Naive B cell (primary cell): Measurements from ENCODE around the gene USP2. TPM values are rescaled to one million over a fixed set of nuclear protein-coding genes. Genes with fewer than 3 reads are reported as not detected.

Experiments
- ATAC-seq, 2 donors: fragments of 150-1000 bp; cut with Tn5 transposase; 2 replicates each; pipeline ENCODE4 v1.10.0; 2021; ENCODE audit warnings: low read depth in 2 of 2, mild to moderate bottlenecking in 2 of 2, moderate library complexity in 2 of 2
- DNase-seq: peaks from one replicate; pipeline ENCODE4 v3.0.0; 2022
- H3K27ac Mint-ChIP-seq, 6 donors: one replicate each; pipeline ENCODE4 v1.8.0; 2020 to 2022; ENCODE audit warnings: mild to moderate bottlenecking in 6 of 6, mixed read lengths in 6 of 6, moderate library complexity in 5 of 6, inconsistent platforms in 2 of 6
- H3K27me3 Mint-ChIP-seq, 3 donors: one replicate each; pipeline ENCODE4 v1.8.0; 2021 to 2022; ENCODE audit warnings: mixed read lengths in 3 of 3, mild to moderate bottlenecking in 1 of 3
- H3K36me3 Mint-ChIP-seq, 2 donors: one replicate each; pipeline ENCODE4 v1.8.0; 2020 to 2022; ENCODE audit warnings: mixed read lengths in 2 of 2, inconsistent platforms in 1 of 2, mild to moderate bottlenecking in 1 of 2
- H3K4me1 Mint-ChIP-seq, 3 donors: one replicate each; pipeline ENCODE4 v1.8.0; 2020 to 2022; ENCODE audit warnings: mixed read lengths in 3 of 3, inconsistent platforms in 1 of 3, mild to moderate bottlenecking in 1 of 3, moderate library complexity in 1 of 3
- H3K4me3 Mint-ChIP-seq, 8 donors: one replicate each; pipeline ENCODE4 v1.8.0; 2020 to 2022; ENCODE audit warnings: mild to moderate bottlenecking in 8 of 8, mixed read lengths in 8 of 8, moderate library complexity in 8 of 8, inconsistent platforms in 2 of 8
- H3K9me3 Mint-ChIP-seq, 7 donors: one replicate each; pipeline ENCODE4 v1.8.0; 2020 to 2022; ENCODE audit warnings: mixed read lengths in 7 of 7, mild to moderate bottlenecking in 5 of 7, inconsistent platforms in 2 of 7, moderate library complexity in 1 of 7
- polyA plus RNA-seq, 6 donors: library from polyadenylated mRNA; unstranded; fragments of 300-500 nt; fragmentation: Illumina TruSeq; gene quantifications; one replicate each; pipeline ENCODE4 v1.2.3, GENCODE V29; 2021; ENCODE audit warnings: low read depth in 6 of 6

USP2 gene
- polyA plus RNA-seq, 6 donors from 2014 or later, result not detected

DNA sequence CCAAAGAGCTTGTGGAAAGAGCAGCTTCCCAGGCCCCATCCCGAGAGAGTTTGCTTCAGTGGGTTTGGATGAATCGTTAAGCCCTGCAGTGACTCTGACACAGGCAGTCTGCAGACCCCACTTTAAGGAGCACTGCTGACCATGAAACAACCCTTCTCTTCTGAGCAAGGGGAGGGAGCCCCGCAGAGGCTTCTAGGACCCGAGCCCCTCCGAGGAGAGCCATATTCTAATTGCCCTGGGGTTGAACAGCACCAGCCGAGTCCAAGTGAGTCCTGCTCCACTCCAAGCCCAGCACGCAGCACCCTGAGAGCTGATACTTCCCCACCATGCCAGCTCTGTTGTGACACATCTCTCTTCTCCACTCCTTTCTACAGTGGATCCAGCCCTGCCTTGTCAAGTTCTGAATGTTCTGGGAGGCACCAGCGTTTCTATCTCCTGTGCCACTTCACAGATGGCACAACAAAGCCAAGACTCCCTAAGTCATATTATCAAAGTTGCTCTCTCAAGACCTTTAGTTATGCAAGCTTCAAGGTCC, 10.4 kb downstream of the USP2 start:
- H3K27me3 Mint-ChIP-seq, result peaks cover 22 to 58% (median 41%) of the 10 kb centered on the region in 3 donors
- no peaks in the 10 kb centered on the region for H3K36me3 Mint-ChIP-seq
- no peaks in the 10 kb centered on the region for H3K4me1 Mint-ChIP-seq
- no peak for DNase-seq
- H3K27ac Mint-ChIP-seq, result peak overlapping the region in 1 of 6 donors; percentile 29
- ATAC-seq, result no peak
- H3K4me3 Mint-ChIP-seq, result no peak overlapping the region
- H3K9me3 Mint-ChIP-seq, result no peaks in the 10 kb centered on the region

DNA sequence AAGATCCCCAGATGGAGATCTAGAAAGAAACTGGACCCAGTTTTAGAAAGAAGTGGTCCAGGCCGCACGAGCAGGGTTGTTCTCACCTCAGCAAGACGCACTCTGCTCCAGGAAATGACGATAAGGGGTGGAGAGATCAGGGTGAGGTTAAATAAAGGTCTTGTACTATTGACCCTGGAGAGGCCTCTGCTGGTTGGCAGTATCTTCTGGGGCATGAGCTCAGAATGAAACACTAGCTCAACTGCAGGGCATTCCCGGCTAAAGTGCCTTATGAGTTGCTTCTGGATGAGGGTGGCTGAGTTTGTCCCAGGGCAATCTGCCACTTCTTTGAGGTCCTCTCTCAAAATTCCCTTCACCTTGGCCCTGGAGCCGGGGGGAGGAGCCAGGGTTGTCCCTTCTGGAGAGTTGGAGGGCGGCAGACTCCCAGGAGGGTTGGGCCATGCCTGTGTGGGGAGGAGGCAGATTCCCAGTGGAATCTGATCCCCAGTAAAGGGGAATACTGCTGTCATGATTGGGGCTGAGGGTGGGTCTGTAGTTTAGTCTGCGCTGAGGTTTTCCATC, 10.9 kb downstream of the USP2 start:
- DNase-seq, result no peak
- H3K4me3 Mint-ChIP-seq, result no peak overlapping the region
- no peaks in the 10 kb centered on the region for H3K9me3 Mint-ChIP-seq
- no peak overlapping the region for H3K27ac Mint-ChIP-seq
- peaks cover 25 to 58% (median 45%) of the 10 kb centered on the region in 3 donors for H3K27me3 Mint-ChIP-seq
- no peak for ATAC-seq
- H3K4me1 Mint-ChIP-seq, result no peaks in the 10 kb centered on the region
- no peaks in the 10 kb centered on the region for H3K36me3 Mint-ChIP-seq

DNA sequence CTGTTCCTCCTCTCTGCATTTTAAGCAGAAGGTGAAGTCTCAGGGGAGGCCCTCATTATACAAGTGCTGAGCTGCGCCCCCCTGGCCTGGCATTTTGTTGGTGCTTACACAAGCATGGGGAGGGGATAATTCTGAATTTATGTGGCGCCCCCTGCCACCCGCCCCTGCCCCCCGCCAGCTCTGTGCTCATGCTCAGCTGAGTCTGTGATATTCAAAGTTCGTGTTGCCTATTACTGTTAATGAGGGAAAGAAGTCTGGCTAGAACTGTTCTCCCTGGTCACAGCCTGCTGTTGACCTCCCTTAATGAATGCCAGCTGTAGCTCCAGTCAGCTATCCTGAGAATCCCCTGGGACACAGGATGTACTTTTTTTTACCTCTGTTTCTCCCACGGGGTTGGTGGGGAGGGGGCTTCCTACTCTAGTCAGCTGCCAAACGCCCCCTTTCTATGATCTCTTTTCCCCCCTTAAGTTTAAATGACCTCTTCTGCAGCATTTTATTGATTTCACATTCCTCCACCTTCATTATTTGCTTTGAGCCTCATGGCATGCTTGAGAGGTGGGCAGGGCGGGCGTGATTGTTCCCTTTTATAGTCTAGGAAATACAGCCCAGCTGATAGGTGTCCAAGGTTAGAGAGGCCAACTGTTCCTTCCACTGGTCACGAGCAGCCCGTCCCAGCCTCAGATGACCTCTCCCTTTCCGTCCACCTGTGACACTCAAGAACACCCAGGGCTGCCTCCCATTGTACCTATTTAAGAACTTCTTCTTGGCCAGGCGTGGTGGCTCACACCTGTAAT, 12.2 kb downstream of the USP2 start:
- Mint-ChIP-seq H3K4me1 (peaks cover 5 to 7% (median 6%) of the 10 kb centered on the region in 3 donors), H3K36me3 (peaks cover 0 to 8% of the 10 kb centered on the region in 2 donors), H3K27me3 (peaks cover 37 to 70% (median 58%) of the 10 kb centered on the region in 3 donors), H3K27ac (no peak overlapping the region), H3K9me3 (peaks cover 0 to 3% (median 0%) of the 10 kb centered on the region in 7 donors), H3K4me3 (peak overlapping the region in 1 of 8 donors; percentile 18)
- DNase-seq, result no peak
- no peak for ATAC-seq

DNA sequence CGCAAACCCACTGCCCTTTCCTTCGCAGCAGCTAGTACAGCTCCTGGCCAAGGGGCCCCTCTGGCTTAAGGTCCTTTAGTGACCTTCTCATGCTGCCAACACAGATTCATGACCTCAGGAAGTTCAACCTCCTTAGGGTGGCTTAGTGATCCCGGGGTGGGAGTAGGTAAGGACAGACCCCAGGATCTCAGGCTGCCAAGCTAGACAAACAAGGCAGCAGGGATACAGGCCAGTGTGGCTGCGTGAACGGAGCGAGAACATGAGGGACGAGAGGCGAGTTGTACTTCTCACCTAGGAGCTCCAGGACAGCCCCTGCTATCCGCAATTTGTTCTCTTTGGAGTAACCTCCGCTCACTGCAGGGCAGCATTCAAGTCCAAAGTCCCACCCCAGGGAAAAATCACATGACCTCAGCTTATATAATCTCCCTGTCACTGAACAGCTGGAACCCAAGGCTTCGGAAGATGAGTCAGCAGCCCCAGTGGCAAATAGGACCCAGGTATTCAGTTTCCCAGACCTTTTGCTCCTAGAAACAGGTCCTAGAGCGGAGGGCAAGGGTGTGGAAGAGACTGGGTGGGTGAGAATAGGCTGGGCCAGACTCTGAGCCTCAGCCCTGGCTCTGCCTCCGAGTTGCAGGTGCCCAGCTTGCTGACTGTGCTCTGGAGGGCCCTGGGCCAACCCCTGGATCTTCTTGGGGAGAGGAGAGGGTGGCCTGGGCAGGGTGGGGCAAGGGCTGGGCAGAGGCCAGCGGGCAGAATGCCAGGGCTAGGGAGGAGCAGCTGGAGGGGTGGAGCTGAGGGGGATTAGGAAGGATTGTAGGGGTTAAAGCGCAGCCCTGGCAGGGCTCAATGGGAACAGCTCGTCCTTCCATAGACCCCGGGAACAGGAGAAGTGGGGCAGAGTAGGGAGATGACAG, 13.1 kb downstream of the USP2 start:
- Mint-ChIP-seq H3K9me3 (peaks cover 0 to 3% (median 0%) of the 10 kb centered on the region in 7 donors), H3K4me1 (peaks cover 5 to 9% (median 7%) of the 10 kb centered on the region in 3 donors), H3K27ac (no peak overlapping the region), H3K27me3 (peaks cover 37 to 73% (median 61%) of the 10 kb centered on the region in 3 donors), H3K4me3 (no peak overlapping the region), H3K36me3 (peaks cover 0 to 9% of the 10 kb centered on the region in 2 donors)
- no peak for DNase-seq
- no peak for ATAC-seq

DNA sequence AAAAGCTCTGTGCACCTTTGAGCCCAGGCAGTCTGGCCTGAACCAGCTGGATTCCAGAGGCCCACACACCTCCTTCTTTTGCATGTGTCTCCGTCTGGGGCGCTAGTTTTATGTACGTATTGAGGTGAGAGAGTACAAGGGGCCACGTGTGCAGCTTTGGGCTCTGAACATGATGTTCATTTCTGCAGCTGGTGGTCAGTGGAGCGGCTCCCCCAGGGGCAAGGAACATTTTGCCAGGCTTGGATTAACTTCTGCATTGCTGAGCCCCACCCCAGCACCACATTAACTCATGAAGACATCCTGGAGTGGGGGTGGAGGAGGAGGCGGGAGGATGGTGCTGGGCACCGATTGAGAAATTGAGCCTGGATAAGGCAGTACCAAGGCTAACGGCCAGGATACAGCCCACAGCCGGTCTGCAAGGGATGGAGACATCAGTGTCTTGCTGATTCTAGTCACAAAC, 13.8 kb downstream of the USP2 start:
- Mint-ChIP-seq H3K4me3 (no peak overlapping the region), H3K4me1 (peaks cover 5 to 16% (median 7%) of the 10 kb centered on the region in 3 donors), H3K9me3 (peaks cover 0 to 3% (median 0%) of the 10 kb centered on the region in 7 donors), H3K36me3 (peaks cover 0 to 9% of the 10 kb centered on the region in 2 donors), H3K27me3 (peaks cover 39 to 79% (median 68%) of the 10 kb centered on the region in 3 donors), H3K27ac (no peak overlapping the region)
- ATAC-seq (no peak), DNase-seq (no peak)

DNA sequence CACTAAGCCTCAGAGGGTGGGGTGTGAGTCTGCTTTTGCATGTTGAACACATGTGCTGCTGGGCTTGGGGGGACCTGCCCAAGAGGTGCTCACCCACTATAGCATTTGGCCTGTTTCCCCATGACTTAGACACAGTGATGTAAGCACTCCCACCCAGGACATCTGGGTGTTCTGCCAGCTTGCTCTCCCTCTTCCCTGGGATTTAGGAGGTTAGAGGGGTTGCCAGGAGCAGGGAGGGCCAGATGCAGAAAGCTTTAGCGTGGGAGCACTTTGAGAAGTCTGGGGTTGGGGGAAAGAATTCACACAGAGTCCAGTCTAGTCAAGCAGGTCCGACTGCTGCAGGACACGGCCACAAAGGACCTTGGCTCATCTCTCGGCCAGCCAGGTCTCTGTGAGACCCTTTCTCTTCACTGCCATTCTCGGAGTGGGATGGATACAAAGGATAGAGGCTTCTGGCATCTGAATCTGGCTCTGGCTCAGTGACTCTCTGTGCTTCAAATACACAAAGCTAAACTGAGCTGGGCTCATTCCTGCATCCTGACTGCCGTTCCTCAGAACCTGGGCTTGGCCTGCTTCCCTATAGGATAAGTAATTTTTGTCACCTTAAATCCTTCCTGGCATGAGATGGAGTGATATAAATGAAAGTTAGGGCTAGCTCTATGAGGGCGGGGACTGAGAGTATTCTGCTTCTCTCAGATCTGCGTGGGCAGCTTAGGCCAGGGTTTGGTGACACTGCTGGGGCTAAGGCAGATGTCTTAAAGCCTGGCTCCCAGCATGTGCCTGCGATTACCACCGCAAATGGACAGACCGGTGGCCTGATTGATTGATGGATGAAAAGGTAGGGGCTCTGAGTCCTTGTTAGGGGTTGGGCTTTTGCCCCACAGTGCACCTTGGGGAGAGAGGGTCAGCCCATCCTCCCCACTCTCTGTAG, 14.5 kb downstream of the USP2 start:
- no peak for ATAC-seq
- Mint-ChIP-seq H3K27ac (no peak overlapping the region), H3K4me1 (peaks cover 5 to 16% (median 7%) of the 10 kb centered on the region in 3 donors), H3K27me3 (peaks cover 41 to 82% (median 75%) of the 10 kb centered on the region in 3 donors), H3K9me3 (peaks cover 0 to 3% (median 0%) of the 10 kb centered on the region in 7 donors), H3K4me3 (peak overlapping the region in 1 of 8 donors; percentile 50), H3K36me3 (peaks cover 0 to 9% of the 10 kb centered on the region in 2 donors)
- no peak for DNase-seq

DNA sequence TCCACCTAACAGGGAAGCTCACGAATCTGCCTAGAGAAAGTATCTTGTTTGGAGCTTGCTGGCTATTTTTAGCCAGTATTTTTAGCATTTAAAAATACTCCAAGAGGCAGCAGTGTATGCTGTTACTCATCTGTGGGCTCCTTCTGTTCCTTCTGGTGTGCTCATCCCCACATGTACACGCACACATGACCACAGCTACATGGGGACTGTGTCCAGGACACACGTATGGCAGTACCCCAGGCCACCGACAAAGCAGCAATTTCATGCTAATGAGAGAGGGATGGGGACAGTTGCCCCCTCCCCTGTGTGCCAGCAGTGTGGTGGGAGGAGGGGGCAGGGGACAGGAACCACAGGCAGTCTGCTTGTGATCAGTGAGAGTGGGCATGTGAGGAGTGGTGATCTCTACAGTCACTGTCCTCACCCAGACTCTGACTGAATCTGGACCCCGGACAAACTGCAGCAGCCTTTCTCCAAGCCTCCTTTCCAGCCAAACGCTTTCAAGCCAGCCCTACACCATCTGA, 16.4 kb downstream of the USP2 start:
- no peak for DNase-seq
- Mint-ChIP-seq H3K36me3 (peaks cover 0 to 9% of the 10 kb centered on the region in 2 donors), H3K27me3 (peaks cover 37 to 76% (median 71%) of the 10 kb centered on the region in 3 donors), H3K27ac (no peak overlapping the region), H3K4me3 (peak overlapping the region in 4 of 8 donors; percentile 64 to 87 (median 86)), H3K9me3 (peaks cover 0 to 3% (median 0%) of the 10 kb centered on the region in 7 donors), H3K4me1 (peaks cover 5 to 16% (median 7%) of the 10 kb centered on the region in 3 donors)
- ATAC-seq, result no peak

DNA sequence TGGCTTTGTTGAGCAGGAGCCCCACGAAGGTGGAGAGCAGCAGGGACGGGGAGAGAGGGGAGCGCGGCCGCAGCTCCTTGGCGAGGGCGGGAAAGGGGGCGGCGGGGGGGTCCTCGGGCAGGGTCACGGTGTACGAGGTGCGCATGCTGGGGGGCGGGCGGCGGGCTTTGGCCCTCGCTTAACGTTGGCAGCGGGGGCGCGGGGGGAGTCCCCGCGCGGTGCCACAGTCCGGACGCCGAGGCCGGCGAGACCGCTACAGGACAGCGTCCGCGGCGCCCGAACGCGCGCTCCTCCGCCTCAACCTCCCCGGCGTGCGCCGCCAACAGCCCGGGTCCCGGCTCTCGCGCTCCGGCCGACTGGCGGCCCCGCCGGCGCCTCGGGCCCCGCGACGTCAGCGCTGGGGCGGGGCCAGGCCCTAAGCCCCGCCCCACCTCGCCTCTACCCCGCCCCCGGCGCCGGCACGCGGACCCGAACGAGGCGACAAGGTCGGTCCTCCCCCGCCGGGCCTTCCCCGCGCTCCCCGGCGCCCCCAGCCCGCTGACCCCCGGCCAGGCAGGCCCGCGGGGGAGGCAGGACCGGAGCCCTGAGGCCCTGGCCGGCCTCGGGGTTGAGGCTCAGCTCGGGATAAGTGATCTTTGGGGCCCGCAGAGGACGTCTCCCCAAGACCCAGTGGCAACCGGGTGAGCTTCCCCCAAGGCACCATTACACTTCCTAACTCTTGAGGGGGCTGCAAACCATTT, 17.5 kb downstream of the USP2 start:
- H3K27ac Mint-ChIP-seq, result peak overlapping the region in 3 of 6 donors; percentile 24 to 94 (median 94)
- H3K4me1 Mint-ChIP-seq, result peaks cover 16 to 27% (median 16%) of the 10 kb centered on the region in 3 donors
- peaks cover 0 to 3% (median 0%) of the 10 kb centered on the region in 7 donors for H3K9me3 Mint-ChIP-seq
- peaks cover 41 to 69% (median 62%) of the 10 kb centered on the region in 3 donors for H3K27me3 Mint-ChIP-seq
- H3K36me3 Mint-ChIP-seq, result peaks cover 0 to 9% of the 10 kb centered on the region in 2 donors
- H3K4me3 Mint-ChIP-seq, result peak overlapping the region; percentile 44 to 91 (median 86)
- peak; percentile 52 for DNase-seq
- peak; percentile 84 to 86 for ATAC-seq

DNA sequence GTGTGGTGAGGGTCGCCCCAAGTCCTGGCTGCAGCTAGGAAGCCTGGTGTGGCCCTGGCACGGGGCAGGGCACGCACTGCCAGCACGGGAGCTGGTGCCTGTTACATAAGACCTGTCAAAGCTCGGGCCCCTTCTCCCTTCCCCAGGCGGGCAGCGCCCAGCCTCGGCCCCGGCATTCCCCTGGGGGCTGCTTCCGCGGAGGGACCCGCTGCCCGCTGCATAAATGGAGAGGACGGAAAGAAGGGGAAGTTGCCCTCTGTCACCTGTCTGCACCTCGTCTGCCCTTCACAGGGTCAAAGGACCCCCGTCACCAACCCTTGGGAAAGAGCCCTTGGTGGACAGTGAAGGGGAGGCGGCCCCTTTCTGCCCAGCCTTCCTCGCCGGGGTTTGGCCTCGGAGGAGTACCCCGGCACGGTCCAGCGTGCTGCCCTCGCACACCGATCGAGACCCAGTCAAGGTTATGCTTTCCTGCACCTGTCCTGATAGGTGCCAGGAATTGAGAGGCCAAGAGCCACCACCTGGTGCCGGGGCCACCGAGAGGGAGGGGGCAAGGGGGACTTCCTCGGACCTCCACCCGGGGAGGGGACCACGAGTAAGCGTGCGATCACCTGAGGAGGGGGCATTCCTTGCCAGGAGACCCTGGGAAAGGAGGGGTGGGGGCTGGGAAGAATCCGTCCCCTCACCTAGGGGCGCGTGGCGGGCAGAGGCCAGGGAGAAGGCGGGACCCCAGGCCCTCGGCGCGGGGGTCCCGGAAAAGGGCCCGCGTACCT, 18.2 kb downstream of the USP2 start:
- H3K4me1 Mint-ChIP-seq, result peaks cover 16 to 29% (median 19%) of the 10 kb centered on the region in 3 donors
- H3K36me3 Mint-ChIP-seq, result peaks cover 0 to 9% of the 10 kb centered on the region in 2 donors
- H3K27me3 Mint-ChIP-seq, result peaks cover 41 to 63% (median 56%) of the 10 kb centered on the region in 3 donors
- peak overlapping the region in 7 of 8 donors; percentile 45 to 82 (median 68) for H3K4me3 Mint-ChIP-seq
- peak overlapping the region in 1 of 6 donors; percentile 36 for H3K27ac Mint-ChIP-seq
- ATAC-seq, result no peak
- DNase-seq, result no peak
- peaks cover 0 to 3% (median 0%) of the 10 kb centered on the region in 7 donors for H3K9me3 Mint-ChIP-seq

DNA sequence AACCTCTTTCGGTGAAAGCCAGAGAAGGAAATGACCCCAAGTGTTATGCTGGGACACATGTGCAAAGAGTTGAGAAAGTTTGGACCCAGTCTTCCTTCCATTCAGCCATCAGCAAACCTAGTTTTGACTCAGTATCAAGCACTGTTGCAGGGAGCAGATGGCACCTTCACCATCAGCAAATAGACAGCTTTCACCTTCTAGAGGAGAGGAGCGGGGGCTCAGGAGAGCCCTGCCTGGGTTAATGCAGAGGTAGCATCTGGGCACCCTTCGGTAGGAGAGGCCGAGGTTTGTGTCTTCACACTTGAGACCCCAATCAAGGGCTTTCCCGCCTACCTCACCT, 18.8 kb downstream of the USP2 start:
- Mint-ChIP-seq H3K4me1 (peaks cover 20 to 35% (median 24%) of the 10 kb centered on the region in 3 donors), H3K36me3 (peaks cover 0 to 9% of the 10 kb centered on the region in 2 donors), H3K27me3 (peaks cover 40 to 59% (median 53%) of the 10 kb centered on the region in 3 donors), H3K9me3 (peaks cover 0 to 3% (median 0%) of the 10 kb centered on the region in 7 donors), H3K27ac (peak overlapping the region in 1 of 6 donors; percentile 3), H3K4me3 (peak overlapping the region in 7 of 8 donors; percentile 45 to 82 (median 65))
- no peak for DNase-seq
- ATAC-seq, result no peak
